Astrocyte (in vitro differentiated cells and primary cell): ENCODE results near the gene VPS37D. TPM values are rescaled to one million over a fixed set of nuclear protein-coding genes. Genes with fewer than 3 reads are reported as not detected.

Experiments used
- DNase-seq: peaks from one replicate; pipeline ENCODE4 v3.0.0-alpha.2; 2010; ENCODE audit warnings: low read depth
- FAIRE-seq: peaks from 2 replicates; lab custom pipeline; 2011; peaks lifted over from hg19 to GRCh38; lab: Jason Lieb, UNC
- H2AFZ ChIP-seq: 2 replicates; pipeline ENCODE4 v1.6.0; 2012; ENCODE audit warnings: low read depth, low read length, inconsistent platforms
- H3K27ac ChIP-seq: 2 replicates; pipeline ENCODE4 v1.5.1; 2011; ENCODE audit warnings: low read depth, low read length, inconsistent platforms
- H3K27me3 ChIP-seq: 2 replicates; pipeline ENCODE4 v1.6.0; 2011; ENCODE audit warnings: low read length, inconsistent platforms; ENCODE audit not compliant: insufficient read depth
- H3K36me3 ChIP-seq: 2 replicates; pipeline ENCODE4 v1.5.1; 2011; ENCODE audit warnings: low read length, inconsistent platforms; ENCODE audit not compliant: insufficient read depth
- H3K4me1 ChIP-seq: 2 replicates; pipeline ENCODE4 v1.5.1; 2011; ENCODE audit warnings: low read length, inconsistent platforms; ENCODE audit not compliant: insufficient read depth
- H3K4me2 ChIP-seq: 2 replicates; pipeline ENCODE4 v1.6.0; 2012; ENCODE audit warnings: low read length, inconsistent platforms
- H3K4me3 ChIP-seq: 2 replicates; pipeline ENCODE4 v1.5.1; 2011; ENCODE audit warnings: low read depth, mild to moderate bottlenecking, low read length, inconsistent platforms; ENCODE audit not compliant: insufficient read depth
- H3K79me2 ChIP-seq: 2 replicates; pipeline ENCODE4 v1.6.0; 2012; ENCODE audit warnings: mild to moderate bottlenecking, low read length, inconsistent platforms; ENCODE audit not compliant: insufficient read depth
- H3K9ac ChIP-seq: 2 replicates; pipeline ENCODE4 v1.6.0; 2012; ENCODE audit warnings: mild to moderate bottlenecking, low read length, inconsistent platforms
- H3K9me3 ChIP-seq: 2 replicates; pipeline ENCODE4 v1.5.1; 2012; ENCODE audit warnings: low read depth, mild to moderate bottlenecking, low read length, inconsistent platforms; ENCODE audit not compliant: insufficient read depth
- H4K20me1 ChIP-seq: 2 replicates; pipeline ENCODE4 v1.6.0; 2012; ENCODE audit warnings: low read length, inconsistent platforms; ENCODE audit not compliant: insufficient read depth
- H3K27ac Mint-ChIP-seq: one replicate; pipeline ENCODE4 v1.8.0; 2021; ENCODE audit warnings: mild to moderate bottlenecking, mixed read lengths; ENCODE audit not compliant: unreplicated experiment
- H3K27me3 Mint-ChIP-seq: one replicate; pipeline ENCODE4 v1.8.0; 2021; ENCODE audit warnings: low read depth, mixed read lengths; ENCODE audit not compliant: unreplicated experiment
- H3K36me3 Mint-ChIP-seq: one replicate; pipeline ENCODE4 v1.8.0; 2021; ENCODE audit warnings: low read depth, mixed read lengths; ENCODE audit not compliant: unreplicated experiment
- H3K4me1 Mint-ChIP-seq: one replicate; pipeline ENCODE4 v1.8.0; 2021; ENCODE audit warnings: low read depth, mixed read lengths; ENCODE audit not compliant: unreplicated experiment
- H3K4me3 Mint-ChIP-seq: one replicate; pipeline ENCODE4 v1.8.0; 2021; ENCODE audit warnings: mild to moderate bottlenecking, moderate library complexity, mixed read lengths; ENCODE audit not compliant: unreplicated experiment
- H3K9me3 Mint-ChIP-seq: one replicate; pipeline ENCODE4 v1.8.0; 2021; ENCODE audit warnings: mild to moderate bottlenecking, mixed read lengths; ENCODE audit not compliant: unreplicated experiment
- EZH2 ChIP-seq: IDR thresholded peaks from 2 replicates; pipeline ENCODE4 v1.6.1; 2012; ENCODE audit warnings: mild to moderate bottlenecking, low read length, inconsistent platforms; ENCODE audit not compliant: insufficient read depth
- total RNA-seq: library from RNA; stranded (reverse); gene quantifications from 2 replicates; pipeline ENCODE4 v1.2.1, GENCODE V29; 2021
- TF ChIP-seq, protein P1 (sequence below): IDR thresholded peaks from 2 replicates; pipeline ENCODE4 v1.5.1; 2011; ENCODE audit warnings: low read depth, mild to moderate bottlenecking, inconsistent platforms, low read length, moderate library complexity; ENCODE audit not compliant: insufficient read depth

The VPS37D gene
- total RNA-seq, 1 donor from 2014 or later = 2.9 TPM

- Histone ChIP-seq H3K4me1 (peaks cover 41% of the 10 kb centered on the region), H4K20me1 (peaks cover 78% of the 10 kb centered on the region), H3K9ac (peak overlapping the region; percentile 23), H3K79me2 (peaks cover 31% of the 10 kb centered on the region), H3K36me3 (peaks cover 15% of the 10 kb centered on the region), H2AFZ (no peak overlapping the region), H3K9me3 (no peaks in the 10 kb centered on the region), H3K4me3 (no peak overlapping the region), H3K4me2 (no peak overlapping the region), H3K27ac (peak overlapping the region; percentile 23), H3K27me3 (no peaks in the 10 kb centered on the region)
- FAIRE-seq (no peak), DNase-seq (no peak)
- Mint-ChIP-seq H3K27me3 (no peaks in the 10 kb centered on the region), H3K36me3 (peaks cover 23% of the 10 kb centered on the region), H3K4me1 (peaks cover 11% of the 10 kb centered on the region), H3K27ac (peak overlapping the region; percentile 53), H3K9me3 (no peaks in the 10 kb centered on the region), H3K4me3 (no peak overlapping the region)
- TF ChIP-seq EZH2 = no peak
- TF ChIP-seq, protein P1, sequence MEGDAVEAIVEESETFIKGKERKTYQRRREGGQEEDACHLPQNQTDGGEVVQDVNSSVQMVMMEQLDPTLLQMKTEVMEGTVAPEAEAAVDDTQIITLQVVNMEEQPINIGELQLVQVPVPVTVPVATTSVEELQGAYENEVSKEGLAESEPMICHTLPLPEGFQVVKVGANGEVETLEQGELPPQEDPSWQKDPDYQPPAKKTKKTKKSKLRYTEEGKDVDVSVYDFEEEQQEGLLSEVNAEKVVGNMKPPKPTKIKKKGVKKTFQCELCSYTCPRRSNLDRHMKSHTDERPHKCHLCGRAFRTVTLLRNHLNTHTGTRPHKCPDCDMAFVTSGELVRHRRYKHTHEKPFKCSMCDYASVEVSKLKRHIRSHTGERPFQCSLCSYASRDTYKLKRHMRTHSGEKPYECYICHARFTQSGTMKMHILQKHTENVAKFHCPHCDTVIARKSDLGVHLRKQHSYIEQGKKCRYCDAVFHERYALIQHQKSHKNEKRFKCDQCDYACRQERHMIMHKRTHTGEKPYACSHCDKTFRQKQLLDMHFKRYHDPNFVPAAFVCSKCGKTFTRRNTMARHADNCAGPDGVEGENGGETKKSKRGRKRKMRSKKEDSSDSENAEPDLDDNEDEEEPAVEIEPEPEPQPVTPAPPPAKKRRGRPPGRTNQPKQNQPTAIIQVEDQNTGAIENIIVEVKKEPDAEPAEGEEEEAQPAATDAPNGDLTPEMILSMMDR = no peak
Measured at GRCh38 chr7:73703225-73703624, 35.6 kb downstream of the VPS37D start.

DNA sequence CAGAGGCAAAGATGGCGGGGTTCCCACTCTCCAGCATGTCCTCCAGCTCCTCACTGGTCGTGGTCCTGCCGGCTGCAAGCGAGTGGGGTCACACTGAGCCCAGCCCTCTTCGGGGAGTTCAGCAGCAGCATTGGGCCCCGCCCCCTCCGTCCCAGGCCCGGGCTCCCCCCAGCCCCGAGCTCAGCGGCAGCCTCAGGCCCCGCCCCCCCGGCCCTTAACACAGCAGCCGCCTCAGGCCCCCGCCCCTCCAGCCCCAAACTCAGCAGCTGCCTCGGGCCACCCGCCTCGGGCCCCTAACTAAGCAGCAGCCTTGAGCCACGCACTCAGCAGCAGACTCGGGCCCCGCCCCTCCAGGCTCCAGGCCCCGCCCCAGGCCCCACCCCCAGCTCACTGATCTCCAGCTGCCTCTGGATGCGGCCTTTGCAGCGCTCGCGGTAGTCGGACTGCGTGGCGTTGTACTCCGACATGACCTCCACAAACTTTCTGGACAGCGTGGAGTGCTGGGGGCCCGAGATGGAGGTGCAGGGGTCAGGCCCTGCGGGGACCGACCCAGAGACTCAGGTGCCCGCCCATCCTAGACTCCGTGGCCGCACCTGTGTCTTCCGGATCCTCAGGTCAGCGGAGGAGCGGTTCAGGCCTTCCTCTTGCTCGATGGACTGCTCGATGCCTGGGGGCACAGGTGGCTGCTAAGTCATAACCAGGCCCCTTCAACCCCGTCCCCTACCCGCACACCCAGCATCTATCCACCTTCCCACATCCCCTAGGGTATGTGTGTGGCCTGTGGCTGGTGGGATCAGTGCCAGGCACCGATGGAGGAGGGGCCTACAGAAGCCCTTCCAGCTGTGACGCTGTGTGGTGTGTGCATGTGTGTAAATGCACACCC is 36.4 kb downstream of the VPS37D start:
- peak overlapping the region; percentile 62 for H3K4me2 ChIP-seq
- no peaks in the 10 kb centered on the region for H3K27me3 ChIP-seq
- no peak for TF ChIP-seq EZH2
- TF ChIP-seq, protein P1 = no peak
- Mint-ChIP-seq H3K9me3 (no peaks in the 10 kb centered on the region), H3K36me3 (peaks cover 19% of the 10 kb centered on the region), H3K4me3 (no peak overlapping the region), H3K27me3 (no peaks in the 10 kb centered on the region), H3K4me1 (peaks cover 11% of the 10 kb centered on the region), H3K27ac (no peak overlapping the region)
- FAIRE-seq = no peak
- peaks cover 78% of the 10 kb centered on the region for H4K20me1 ChIP-seq
- H3K79me2 ChIP-seq = peaks cover 39% of the 10 kb centered on the region
- no peaks in the 10 kb centered on the region for H3K9me3 ChIP-seq
- peaks cover 15% of the 10 kb centered on the region for H3K36me3 ChIP-seq
- peaks cover 41% of the 10 kb centered on the region for H3K4me1 ChIP-seq
- peak overlapping the region; percentile 76 for H3K9ac ChIP-seq
- no peak for DNase-seq
- H2AFZ ChIP-seq = no peak overlapping the region
- no peak overlapping the region for H3K4me3 ChIP-seq
- peak overlapping the region; percentile 87 for H3K27ac ChIP-seq
